ENCODE data around the gene SALL1.

The SALL1 gene

GRCh38 chr16:51134269-51134812 lies 16.7 kb downstream of the SALL1 start:
- H3K27ac ChIP-seq: no peak overlapping the region
- TF ChIP-seq CTCF (IDR thresholded peaks at IDR 0.05): no peak
- DNase-seq (ENCODE audit: low spot score): no peak
- H3K4me3 ChIP-seq: peak overlapping the region; percentile 44

- no peak for DNase-seq (ENCODE audit: low spot score)
- no peak overlapping the region for H3K27ac ChIP-seq
- TF ChIP-seq CTCF (IDR thresholded peaks at IDR 0.05): no peak
- H3K4me3 ChIP-seq: no peak overlapping the region
Measured at GRCh38 chr16:51133688-51134087, 17.4 kb downstream of the SALL1 start.

- Histone ChIP-seq H3K27ac (no peak overlapping the region), H3K4me3 (no peak overlapping the region)
- DNase-seq (ENCODE audit: low spot score): no peak
- no peak for TF ChIP-seq CTCF (IDR thresholded peaks at IDR 0.05)
Measured at GRCh38 chr16:51133183-51133582, 17.9 kb downstream of the SALL1 start.

GRCh38 chr16:51132490-51133115 lies 18.5 kb downstream of the SALL1 start:
- no peak for DNase-seq (ENCODE audit: low spot score)
- H3K27ac ChIP-seq: no peak overlapping the region
- H3K4me3 ChIP-seq: no peak overlapping the region
- TF ChIP-seq CTCF (IDR thresholded peaks at IDR 0.05): no peak

- no peak for TF ChIP-seq CTCF (IDR thresholded peaks at IDR 0.05)
- Histone ChIP-seq H3K27ac (no peak overlapping the region), H3K4me3 (no peak overlapping the region)
- no peak for DNase-seq (ENCODE audit: low spot score)
Measured at GRCh38 chr16:51131619-51132018, 19.5 kb downstream of the SALL1 start.

GRCh38 chr16:51129105-51129504 lies 22.0 kb downstream of the SALL1 start:
- Histone ChIP-seq H3K4me3 (no peak overlapping the region), H3K27ac (no peak overlapping the region)
- no peak for TF ChIP-seq CTCF (IDR thresholded peaks at IDR 0.05)
- no peak for DNase-seq (ENCODE audit: low spot score)

- DNase-seq (ENCODE audit: low spot score): no peak
- no peak overlapping the region for H3K27ac ChIP-seq
- no peak overlapping the region for H3K4me3 ChIP-seq
- no peak for TF ChIP-seq CTCF (IDR thresholded peaks at IDR 0.05)
Measured at GRCh38 chr16:51125992-51126391, 25.1 kb downstream of the SALL1 start.
